GM12875 (cell line): Measurements from ENCODE around the gene PTGIR.

ENCODE experiments used
- H3K4me3 ChIP-seq: one replicate; pipeline ENCODE4 v1.5.1; 2011; ENCODE audit warnings: low read depth, low read length, control low read depth
- TF ChIP-seq, protein P1 (sequence below): IDR thresholded peaks from 2 replicates; pipeline ENCODE4 v1.5.1; 2011; ENCODE audit warnings: low read depth, mild to moderate bottlenecking, control low read depth, inconsistent platforms, low read length, moderate library complexity, borderline replicate concordance; ENCODE audit not compliant: insufficient read depth

PTGIR gene

DNA sequence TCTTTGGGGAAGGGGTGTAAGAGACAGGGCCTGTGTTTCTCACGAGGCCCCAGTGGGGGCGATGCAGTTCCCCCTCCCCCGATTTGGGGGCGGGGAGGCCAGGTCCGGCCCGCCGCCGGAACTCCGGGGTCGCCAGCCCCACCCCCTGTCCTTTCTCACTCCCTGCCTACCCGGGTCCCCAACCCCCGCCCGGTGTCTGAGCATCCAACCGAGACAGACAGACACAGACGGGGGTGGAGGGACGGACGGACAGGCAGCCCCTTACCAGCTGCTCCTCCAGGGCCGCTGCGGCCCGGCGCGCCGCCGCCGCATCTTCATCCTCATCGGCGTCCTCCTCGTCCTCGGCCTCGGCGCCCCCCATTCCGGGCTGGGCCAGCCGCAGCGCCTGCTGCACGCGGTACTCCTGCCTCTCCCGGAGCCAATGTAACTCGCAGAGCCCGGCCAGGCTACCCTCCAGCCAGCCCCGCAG, 35.7 kb upstream of the PTGIR start:
- TF ChIP-seq, protein P1, sequence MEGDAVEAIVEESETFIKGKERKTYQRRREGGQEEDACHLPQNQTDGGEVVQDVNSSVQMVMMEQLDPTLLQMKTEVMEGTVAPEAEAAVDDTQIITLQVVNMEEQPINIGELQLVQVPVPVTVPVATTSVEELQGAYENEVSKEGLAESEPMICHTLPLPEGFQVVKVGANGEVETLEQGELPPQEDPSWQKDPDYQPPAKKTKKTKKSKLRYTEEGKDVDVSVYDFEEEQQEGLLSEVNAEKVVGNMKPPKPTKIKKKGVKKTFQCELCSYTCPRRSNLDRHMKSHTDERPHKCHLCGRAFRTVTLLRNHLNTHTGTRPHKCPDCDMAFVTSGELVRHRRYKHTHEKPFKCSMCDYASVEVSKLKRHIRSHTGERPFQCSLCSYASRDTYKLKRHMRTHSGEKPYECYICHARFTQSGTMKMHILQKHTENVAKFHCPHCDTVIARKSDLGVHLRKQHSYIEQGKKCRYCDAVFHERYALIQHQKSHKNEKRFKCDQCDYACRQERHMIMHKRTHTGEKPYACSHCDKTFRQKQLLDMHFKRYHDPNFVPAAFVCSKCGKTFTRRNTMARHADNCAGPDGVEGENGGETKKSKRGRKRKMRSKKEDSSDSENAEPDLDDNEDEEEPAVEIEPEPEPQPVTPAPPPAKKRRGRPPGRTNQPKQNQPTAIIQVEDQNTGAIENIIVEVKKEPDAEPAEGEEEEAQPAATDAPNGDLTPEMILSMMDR, result 0 out of 2 replicates have a peak, but pooled peaks have one; percentile 6
- H3K4me3 ChIP-seq, result peak overlapping the region; percentile 41

DNA sequence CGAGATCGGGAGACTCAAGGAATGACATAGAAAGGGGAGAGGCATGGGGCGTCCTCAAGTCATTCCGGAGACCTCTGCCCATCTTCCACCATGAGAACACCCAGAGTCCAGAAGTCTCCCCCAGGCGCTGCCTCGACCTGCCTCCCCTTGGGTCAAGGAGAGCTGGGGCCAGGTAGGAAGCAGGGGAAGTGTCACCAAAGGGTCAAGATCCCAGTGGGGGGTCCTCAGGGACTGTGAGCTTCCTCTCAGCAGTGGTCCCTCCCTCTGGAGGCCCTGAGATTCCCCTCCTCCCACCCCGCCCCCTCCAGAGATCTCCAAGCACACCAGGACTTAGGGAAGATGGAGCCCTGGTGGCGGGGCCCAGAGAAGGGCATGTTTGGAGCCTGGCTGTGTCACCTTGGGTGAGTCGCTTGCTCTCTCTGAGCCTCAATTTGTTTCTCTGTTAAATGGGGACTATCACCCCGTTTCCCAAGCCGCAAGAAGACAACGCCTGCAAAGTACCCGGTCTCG, 35.2 kb upstream of the PTGIR start:
- peak overlapping the region; percentile 41 for H3K4me3 ChIP-seq
- TF ChIP-seq, protein P1, result no peak

DNA sequence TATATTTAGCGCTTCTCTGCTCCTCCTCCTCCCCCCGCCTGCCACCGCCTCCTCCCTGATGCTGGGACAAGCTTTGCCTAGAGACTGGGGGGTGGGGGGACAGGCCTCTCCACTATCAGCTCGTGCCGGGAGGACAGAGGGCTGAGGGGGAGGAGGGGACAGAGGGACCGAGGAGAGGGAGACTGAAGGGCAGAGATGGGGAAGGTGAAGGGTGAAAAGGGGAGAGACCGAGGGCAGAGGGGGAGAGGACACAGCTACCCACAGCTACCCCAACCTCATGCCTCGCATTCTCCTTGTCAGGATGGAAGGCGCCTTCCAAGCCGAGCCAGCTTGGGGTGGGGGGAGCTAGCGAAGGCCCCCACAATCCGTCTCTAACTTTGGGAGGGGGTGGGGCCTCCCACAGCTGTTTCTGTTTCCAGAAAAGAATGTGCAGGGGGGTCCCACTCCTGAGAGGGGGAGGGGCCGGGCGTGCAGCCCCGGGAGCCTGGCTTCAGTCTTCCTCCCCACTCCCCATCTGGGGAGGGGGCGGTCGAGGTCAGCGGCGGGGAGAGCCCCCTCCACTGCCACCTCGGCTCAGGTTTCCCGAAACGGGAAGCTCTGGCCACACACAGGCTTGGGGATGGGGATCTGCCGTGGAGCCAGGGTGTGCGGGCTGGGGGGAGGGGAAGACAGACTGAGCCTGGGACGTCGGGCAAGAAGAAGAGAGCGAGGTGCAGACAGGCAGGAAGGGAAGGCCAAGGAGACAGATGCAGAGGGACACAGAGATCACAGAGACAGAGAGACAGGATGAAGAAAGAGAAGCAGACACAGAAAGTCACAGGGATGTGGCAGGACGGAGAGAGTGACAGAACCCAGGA, 34.5 kb upstream of the PTGIR start:
- H3K4me3 ChIP-seq, result no peak overlapping the region
- TF ChIP-seq, protein P1, result no peak

DNA sequence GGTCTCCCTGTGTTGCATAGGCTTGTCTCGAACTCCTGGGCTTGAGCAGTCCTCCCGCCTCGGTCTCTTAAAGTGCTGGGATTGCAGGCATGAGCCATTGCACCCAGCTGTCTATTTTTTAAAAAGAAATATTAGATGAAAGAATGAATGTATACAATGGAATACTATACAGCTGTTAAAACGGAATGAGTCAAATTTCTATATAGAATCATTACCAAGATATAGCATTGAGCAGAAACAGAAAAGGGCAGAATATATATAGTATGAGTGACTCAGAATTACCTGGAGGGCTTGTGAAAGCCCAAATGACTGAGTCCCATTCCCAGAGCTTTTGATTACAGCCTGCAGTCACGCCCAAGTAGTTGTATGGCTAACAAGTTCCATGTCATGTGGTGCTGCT, 31.7 kb upstream of the PTGIR start:
- TF ChIP-seq, protein P1, result no peak

DNA sequence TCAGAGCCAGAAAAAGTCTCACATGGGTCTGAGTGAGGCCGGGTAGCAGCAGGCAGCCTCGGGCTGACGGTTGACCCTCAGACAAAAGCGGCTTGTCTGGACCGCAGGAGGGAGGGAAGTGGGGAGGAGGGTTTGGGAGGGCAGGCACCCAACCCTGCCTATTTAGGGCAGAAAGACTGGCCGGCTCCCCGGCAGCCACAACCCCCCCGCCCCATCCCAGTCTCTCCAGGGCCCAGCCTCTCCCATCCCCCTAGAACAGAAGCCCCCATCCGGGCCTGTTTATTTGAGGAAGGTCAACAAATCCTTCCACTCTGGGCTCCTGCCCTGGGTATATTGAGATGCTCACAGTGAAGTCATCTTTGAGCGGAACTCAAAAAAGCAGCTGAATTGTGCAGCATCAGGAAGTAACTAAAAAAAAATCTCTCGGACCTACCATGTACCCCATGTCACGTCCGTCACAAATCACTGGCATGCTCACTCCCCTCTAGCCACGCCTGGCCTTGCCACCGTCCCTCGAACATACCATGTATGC, 29.8 kb upstream of the PTGIR start:
- TF ChIP-seq, protein P1, result no peak
- H3K4me3 ChIP-seq, result no peak overlapping the region

More for the DNA sequence above, 31.7 kb upstream of the PTGIR start:
- no peak overlapping the region for H3K4me3 ChIP-seq

DNA sequence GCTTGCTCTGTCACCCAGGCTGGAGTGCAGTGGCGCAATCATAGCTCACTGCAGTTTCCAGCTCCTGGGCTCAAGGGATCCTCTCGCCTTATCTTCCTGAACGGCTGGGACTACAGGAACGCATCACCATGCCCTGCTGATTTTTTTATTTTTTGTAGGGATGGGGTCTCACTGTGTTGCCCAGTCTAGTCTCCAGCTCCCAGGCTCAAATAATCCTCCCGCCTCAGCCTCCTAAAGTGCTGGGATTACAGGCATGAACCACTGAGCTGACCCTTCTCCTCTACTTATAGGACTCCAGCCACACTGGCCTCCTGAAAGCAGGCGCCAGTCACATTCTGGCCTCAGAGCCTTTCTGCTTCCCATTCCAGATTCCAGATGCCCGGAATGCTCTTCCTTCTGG, 25.6 kb upstream of the PTGIR start:
- no peak overlapping the region for H3K4me3 ChIP-seq
- TF ChIP-seq, protein P1, result no peak
